ENCODE measurements around the gene CIC.

- TF ChIP-seq, protein P1, sequence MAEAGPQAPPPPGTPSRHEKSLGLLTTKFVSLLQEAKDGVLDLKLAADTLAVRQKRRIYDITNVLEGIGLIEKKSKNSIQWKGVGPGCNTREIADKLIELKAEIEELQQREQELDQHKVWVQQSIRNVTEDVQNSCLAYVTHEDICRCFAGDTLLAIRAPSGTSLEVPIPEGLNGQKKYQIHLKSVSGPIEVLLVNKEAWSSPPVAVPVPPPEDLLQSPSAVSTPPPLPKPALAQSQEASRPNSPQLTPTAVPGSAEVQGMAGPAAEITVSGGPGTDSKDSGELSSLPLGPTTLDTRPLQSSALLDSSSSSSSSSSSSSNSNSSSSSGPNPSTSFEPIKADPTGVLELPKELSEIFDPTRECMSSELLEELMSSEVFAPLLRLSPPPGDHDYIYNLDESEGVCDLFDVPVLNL (CRISPR knock-in tag; IDR thresholded peaks at IDR 0.05; ENCODE audit: low read depth), result no peak
- TF ChIP-seq YY1 (IDR thresholded peaks at IDR 0.05; ENCODE audit: borderline replicate concordance in 1 of 3, control insufficient read depth in 1 of 3, extremely low read depth in 1 of 3, insufficient read depth in 3 of 3, insufficient read length in 1 of 3, insufficient replicate concordance in 2 of 3, low read depth in 1 of 3, low read length in 2 of 3), result no peak
- no peak for TF ChIP-seq ELF1 (tag; IDR thresholded peaks at IDR 0.05)
- no peak for TF ChIP-seq CBFB (CRISPR knock-in tag; IDR thresholded peaks at IDR 0.05)
- TF ChIP-seq, protein P2, sequence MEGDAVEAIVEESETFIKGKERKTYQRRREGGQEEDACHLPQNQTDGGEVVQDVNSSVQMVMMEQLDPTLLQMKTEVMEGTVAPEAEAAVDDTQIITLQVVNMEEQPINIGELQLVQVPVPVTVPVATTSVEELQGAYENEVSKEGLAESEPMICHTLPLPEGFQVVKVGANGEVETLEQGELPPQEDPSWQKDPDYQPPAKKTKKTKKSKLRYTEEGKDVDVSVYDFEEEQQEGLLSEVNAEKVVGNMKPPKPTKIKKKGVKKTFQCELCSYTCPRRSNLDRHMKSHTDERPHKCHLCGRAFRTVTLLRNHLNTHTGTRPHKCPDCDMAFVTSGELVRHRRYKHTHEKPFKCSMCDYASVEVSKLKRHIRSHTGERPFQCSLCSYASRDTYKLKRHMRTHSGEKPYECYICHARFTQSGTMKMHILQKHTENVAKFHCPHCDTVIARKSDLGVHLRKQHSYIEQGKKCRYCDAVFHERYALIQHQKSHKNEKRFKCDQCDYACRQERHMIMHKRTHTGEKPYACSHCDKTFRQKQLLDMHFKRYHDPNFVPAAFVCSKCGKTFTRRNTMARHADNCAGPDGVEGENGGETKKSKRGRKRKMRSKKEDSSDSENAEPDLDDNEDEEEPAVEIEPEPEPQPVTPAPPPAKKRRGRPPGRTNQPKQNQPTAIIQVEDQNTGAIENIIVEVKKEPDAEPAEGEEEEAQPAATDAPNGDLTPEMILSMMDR (IDR thresholded peaks at IDR 0.05 in 2 of 3, conservative IDR thresholded peaks at IDR 0.05 in 1 of 3; ENCODE audit: insufficient read depth in 2 of 3, low read depth in 1 of 3, low read length in 3 of 3), result no peak
- TF ChIP-seq EHMT2 (IDR thresholded peaks at IDR 0.05), result no peak
Observed at GRCh38 chr19:42274065-42274682, 5.1 kb downstream of the CIC start.
